Erythroblast (primary cell): Measurements from ENCODE around the gene TAB2.
"Not testable (repeated sequence)": the region's sequence is repeated elsewhere in the genome, so short reads cannot be mapped to it uniquely, and the experiment has no call there.

Experiments
- DNase-seq, 2 experiments: peaks; one replicate each; lab custom pipeline; 2025; lab: John Stamatoyannopoulos, UW
- GATA1 ChIP-seq: IDR thresholded peaks from 2 replicates; pipeline ENCODE4 v1.6.1; 2011; ENCODE audit warnings: low read depth, mild to moderate bottlenecking, control low read depth, low read length, moderate library complexity
- POLR2A ChIP-seq: IDR thresholded peaks from 2 replicates; pipeline ENCODE4 v1.6.1; 2011; ENCODE audit warnings: mild to moderate bottlenecking, low read length

Gene TAB2

DNA sequence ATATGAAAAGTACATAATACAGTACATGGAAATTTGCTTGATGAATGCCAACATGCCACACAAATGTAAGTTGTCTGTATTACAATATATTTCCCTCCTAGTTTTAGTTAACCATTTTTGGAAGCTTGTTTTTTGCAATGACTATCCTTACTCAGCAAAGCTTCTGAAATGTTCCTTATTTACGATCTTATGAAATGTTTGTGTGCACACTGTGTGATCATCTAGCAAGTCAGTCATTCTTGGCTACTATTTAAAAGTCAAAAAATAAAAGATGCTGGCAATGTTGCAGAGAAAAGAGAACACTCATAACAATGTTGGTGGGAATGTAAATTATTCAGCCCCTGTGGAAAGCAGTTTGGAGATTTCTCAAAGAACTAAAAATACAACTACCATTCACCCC is 116.4 kb downstream of the TAB2 start:
- DNase-seq: no peak
- TF ChIP-seq GATA1 (no peak), POLR2A (no peak)

DNA sequence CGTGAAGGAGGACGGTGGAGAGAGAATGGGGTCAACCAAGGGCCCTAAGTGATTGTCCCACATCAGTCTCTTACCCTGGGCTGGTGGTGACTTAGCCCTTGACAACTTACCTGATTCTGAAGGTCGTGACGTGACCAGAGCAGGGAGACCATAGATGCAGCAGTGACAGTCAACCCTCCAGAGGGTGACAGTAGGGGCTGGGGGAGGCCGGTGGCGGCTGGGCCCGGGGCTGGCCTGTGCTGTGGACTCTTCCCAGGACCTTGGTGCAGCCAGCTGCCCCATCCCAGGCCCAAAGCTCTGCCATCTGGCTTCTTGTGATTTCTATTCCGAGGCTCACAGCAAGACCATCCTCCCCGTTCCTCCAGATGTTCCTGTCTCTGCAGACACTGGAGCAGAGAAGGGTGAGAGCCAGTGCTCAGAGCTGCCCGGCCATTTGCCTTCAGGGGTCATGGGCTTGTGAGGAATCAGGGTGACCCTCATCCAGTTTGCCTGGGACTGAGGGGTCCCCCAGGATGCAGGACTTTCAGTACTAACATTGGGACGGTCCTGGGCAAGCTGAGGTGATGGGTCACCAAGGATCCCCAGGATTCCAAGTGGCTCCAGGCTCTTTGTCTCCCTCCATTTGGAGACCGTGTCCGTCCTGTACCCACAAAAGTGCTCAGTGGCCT is 118.5 kb downstream of the TAB2 start:
- TF ChIP-seq GATA1 (no peak), POLR2A (no peak)

GRCh38 chr6:149436647-149437046 is 119.1 kb downstream of the TAB2 start:
- no peak for DNase-seq

More for the DNA sequence above, 118.5 kb downstream of the TAB2 start:
- no peak for DNase-seq

DNA sequence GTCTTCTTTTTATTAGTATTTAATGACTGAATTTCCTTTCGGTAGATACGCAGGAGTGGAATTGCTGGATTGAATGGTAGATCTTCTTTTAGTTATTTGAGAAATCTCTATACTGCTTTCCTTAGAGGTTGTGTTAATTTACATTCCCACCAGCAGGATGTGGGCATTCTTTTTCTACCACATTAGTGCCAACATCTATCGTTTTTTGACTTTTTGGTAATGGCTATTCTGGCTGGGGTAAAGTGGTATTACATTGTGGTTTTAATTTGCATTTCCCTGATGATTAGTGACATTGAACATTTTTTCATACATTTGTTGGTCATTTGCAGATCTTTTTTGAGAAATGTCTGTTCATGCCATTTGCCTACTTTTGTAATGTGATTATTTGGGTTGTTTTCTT is 119.7 kb downstream of the TAB2 start:
- no peak for DNase-seq
- TF ChIP-seq POLR2A (no peak), GATA1 (no peak)

More at GRCh38 chr6:149436647-149437046, 119.1 kb downstream of the TAB2 start:
- no peak for TF ChIP-seq POLR2A
- no peak for TF ChIP-seq GATA1

DNA sequence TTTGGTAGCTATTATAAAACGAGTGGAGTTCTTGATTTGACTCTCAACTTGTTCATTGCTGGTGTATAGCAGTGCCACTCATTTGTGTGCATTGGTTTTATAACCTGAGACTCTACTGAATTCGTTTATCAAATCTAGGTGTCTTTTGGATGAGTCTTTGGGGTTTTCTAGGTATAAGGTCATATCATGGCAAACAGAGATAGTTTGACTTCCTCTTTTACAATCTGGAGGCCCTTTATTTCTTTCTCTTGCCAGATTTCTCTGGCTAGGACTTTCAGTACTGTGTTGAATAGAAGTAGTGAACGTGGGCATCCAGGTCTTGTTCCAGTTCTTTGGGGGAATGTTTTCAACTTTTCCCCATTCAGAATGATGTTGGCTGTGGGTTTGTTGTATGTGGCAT is 121.3 kb downstream of the TAB2 start:
- TF ChIP-seq POLR2A: no peak
- TF ChIP-seq GATA1: no peak
- no peak for DNase-seq

- TF ChIP-seq POLR2A (no peak), GATA1 (no peak)
- no peak for DNase-seq
Measured at GRCh38 chr6:149439626-149440025, 122.1 kb downstream of the TAB2 start.

DNA sequence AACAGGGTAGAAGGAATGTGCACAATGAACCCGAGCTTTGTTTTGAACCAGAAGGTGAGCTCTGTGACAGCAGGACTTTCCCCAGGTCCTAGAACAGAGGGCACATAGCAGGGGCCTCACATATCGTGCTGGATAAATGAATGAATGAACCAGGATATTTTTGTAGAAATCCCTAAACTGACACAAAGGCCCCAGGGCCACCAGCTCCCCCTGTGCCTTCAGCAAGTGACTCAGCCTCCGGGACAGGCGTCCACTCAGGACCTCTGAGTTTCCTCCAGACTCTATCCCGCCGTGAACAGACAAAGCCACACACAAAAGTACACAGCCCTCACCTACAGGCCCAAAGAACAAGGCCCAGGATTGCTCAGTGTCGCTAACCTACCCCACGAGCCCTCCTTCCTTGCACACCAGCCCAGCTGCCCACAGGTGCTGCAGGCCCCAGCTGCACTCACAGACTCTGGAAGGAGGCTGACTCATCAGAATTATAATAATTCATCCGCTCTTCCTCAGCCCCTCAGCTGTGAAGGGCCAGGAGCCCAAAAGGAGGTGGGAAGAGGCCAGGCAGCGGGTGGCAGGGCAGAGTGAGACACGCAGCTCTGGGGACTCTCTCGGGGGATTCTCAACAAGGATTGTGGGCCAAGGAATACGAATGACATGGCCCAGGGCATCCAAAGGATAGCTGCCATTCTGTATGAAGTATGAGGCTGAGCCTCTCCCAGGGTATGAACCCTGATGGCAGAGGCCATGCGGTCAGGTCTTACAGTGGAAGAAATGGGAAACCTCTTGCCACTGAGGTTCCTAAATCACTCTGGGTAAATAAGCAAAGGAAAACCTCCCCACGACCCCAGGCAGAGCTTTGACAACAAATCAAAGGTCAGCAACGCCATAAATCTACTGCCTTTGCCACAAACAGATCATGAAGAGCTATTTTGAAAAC is 123.5 kb downstream of the TAB2 start:
- no peak for DNase-seq

GRCh38 chr6:149441740-149442139 is 124.2 kb downstream of the TAB2 start:
- no peak for DNase-seq
- TF ChIP-seq GATA1 (no peak), POLR2A (no peak)

More for the DNA sequence above, 123.5 kb downstream of the TAB2 start:
- TF ChIP-seq POLR2A: no peak
- no peak for TF ChIP-seq GATA1

GRCh38 chr6:149443411-149444181 is 126.1 kb downstream of the TAB2 start:
- no peak for DNase-seq
- no peak for TF ChIP-seq POLR2A
- TF ChIP-seq GATA1: no peak

GRCh38 chr6:149444360-149445094 is 127.0 kb downstream of the TAB2 start:
- not testable (repeated sequence) for DNase-seq

DNA sequence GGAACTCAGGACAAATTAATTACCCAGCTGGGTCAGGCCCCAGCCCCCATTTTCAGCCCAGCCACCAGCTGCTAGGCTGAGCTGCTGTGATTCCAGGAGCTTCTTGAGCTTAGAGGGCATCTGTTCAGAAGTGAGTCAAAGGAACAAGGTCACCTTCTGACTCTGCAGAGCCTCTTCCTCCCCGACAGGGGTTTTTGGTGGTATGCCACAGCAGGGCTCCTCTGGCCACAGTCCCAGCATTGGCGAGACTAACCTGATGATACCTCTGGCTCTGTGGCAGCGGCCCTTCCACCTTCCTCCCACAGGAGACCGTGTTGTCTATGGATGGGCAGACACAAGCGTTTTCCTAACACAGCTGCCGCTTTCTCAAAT is 127.6 kb downstream of the TAB2 start:
- no peak for TF ChIP-seq GATA1
- no peak for TF ChIP-seq POLR2A
- no peak for DNase-seq

DNA sequence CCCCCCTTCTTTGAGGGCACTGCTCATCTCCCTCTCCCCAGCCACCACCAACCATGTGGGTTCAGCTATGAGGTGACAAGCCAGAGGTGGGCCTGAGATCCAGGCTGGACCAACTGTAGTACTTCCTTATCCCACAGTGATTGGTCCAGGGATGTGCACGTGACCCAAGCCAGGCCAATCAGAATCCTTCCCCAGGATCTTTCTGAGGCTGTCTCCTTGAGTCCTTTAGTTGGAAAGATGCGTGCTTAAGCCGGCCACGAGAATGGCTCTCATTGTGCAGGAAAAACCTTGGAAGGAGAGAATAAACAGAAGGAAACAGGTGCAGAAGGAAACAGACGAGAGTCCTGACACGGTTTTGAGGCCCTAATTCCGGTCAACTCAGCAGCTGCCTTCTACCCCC is 128.1 kb downstream of the TAB2 start:
- TF ChIP-seq POLR2A: no peak
- TF ChIP-seq GATA1: no peak
- DNase-seq: no peak

- TF ChIP-seq GATA1 (no peak), POLR2A (no peak)
- no peak for DNase-seq
Measured at GRCh38 chr6:149446791-149447376, 129.4 kb downstream of the TAB2 start.
